ENCODE results near the gene TTC4. TPM values are rescaled to one million over a fixed set of nuclear protein-coding genes. Genes with fewer than 3 reads are reported as not detected.

TTC4 gene
- polyA plus RNA-seq, 1 of the 3 experiments (the other 2 are of a cell fraction) = 17.9 TPM

- TF ChIP-seq SMC3 (IDR thresholded peaks at IDR 0.05; ENCODE audit: low read depth, low read length) (no peak), NRF1 (IDR thresholded peaks at IDR 0.05; ENCODE audit: low read depth, low read length) (no peak), GABPA (IDR thresholded peaks at IDR 0.05; ENCODE audit: low read depth) (no peak), POLR2AphosphoS5 (IDR thresholded peaks at IDR 0.05; ENCODE audit: low read depth, low read length) (no peak)
These were observed 26.6 kb downstream of the TTC4 start (continued) for GRCh38 chr1:54742282-54742681.

GRCh38 chr1:54743416-54744226, 28.0 kb downstream of the TTC4 start:
- POLR2A ChIA-PET = interaction anchor here (1.1 kb wide), 1 partner anchor 33 kb away, joined by 3 read pairs; no protein-coding TSS in a partner anchor

More at GRCh38 chr1:54743416-54744226, 28.0 kb downstream of the TTC4 start:
- Histone ChIP-seq H3K9ac (no peak overlapping the region), H3K4me3 (ENCODE audit: low read depth in 2 of 2, low read length in 1 of 2) (no peak overlapping the region), H3K27ac (ENCODE audit: low read depth in 2 of 2, low read length in 1 of 2) (no peak overlapping the region), H3K4me1 (ENCODE audit: control insufficient read depth in 1 of 2, insufficient read depth in 2 of 2, low read depth in 1 of 2, low read length in 1 of 2) (no peaks in the 10 kb centered on the region; a peak in 1 of 4 replicates), H3F3A (replicated peaks; ENCODE audit: insufficient read depth) (no peaks in the 10 kb centered on the region), H3K36me3 (replicated peaks in 1 of 2; ENCODE audit: control insufficient read depth in 1 of 2, insufficient read depth in 2 of 2, low read length in 1 of 2) (peaks cover 0 to 33% of the 10 kb centered on the region in 2 experiments), H3K9me2 (no peaks in the 10 kb centered on the region), H3K9me3 (no peaks in the 10 kb centered on the region), H3K4me2 (no peak overlapping the region), H3K79me2 (ENCODE audit: insufficient read depth) (no peaks in the 10 kb centered on the region), H4K20me1 (ENCODE audit: insufficient read depth) (no peaks in the 10 kb centered on the region), H2AFZ (ENCODE audit: low read depth) (no peak overlapping the region), H3K27me3 (ENCODE audit: insufficient read depth) (no peaks in the 10 kb centered on the region)
- TF ChIP-seq RAD21 (IDR thresholded peaks at IDR 0.05; ENCODE audit: low read length) (no peak), RFX5 (IDR thresholded peaks at IDR 0.05; ENCODE audit: low read length) (no peak), ZBTB33 (IDR thresholded peaks at IDR 0.05; ENCODE audit: borderline replicate concordance, low read depth) (no peak), POLR2AphosphoS5 (IDR thresholded peaks at IDR 0.05; ENCODE audit: low read depth, low read length) (no peak), USF2 (IDR thresholded peaks at IDR 0.05; ENCODE audit: borderline replicate concordance, low read depth, low read length) (no peak), SMC3 (IDR thresholded peaks at IDR 0.05; ENCODE audit: low read depth, low read length) (no peak), RCOR1 (IDR thresholded peaks at IDR 0.05; ENCODE audit: low read length) (no peak), TEAD4 (IDR thresholded peaks at IDR 0.05; ENCODE audit: borderline replicate concordance, insufficient read depth) (no peak), GABPA (IDR thresholded peaks at IDR 0.05; ENCODE audit: low read depth) (no peak), FOXJ3 (CRISPR knock-in tag; IDR thresholded peaks at IDR 0.05) (no peak), NFIC (IDR thresholded peaks at IDR 0.05; ENCODE audit: borderline replicate concordance) (no peak), MXI1 (IDR thresholded peaks at IDR 0.05; ENCODE audit: low read depth, low read length) (no peak), TAF1 (IDR thresholded peaks at IDR 0.05; ENCODE audit: borderline replicate concordance, low read depth, low read length) (no peak), ELF1 (IDR thresholded peaks at IDR 0.05) (no peak), EP300 (IDR thresholded peaks at IDR 0.05; ENCODE audit: borderline replicate concordance in 1 of 2, low read depth in 1 of 2, low read length in 1 of 2) (no peak), YY1 (IDR thresholded peaks at IDR 0.05; ENCODE audit: low read depth) (no peak), CTCF (IDR thresholded peaks at IDR 0.05) (no peak), FOSL2 (IDR thresholded peaks at IDR 0.05; ENCODE audit: borderline replicate concordance, low read depth) (no peak), CHD2 (IDR thresholded peaks at IDR 0.05; ENCODE audit: low read length, partially characterized antibody) (no peak), IRF3 (IDR thresholded peaks at IDR 0.05; ENCODE audit: low read depth, low read length) (no peak)
- 93% methylated on average over 5 of the region's 12 CpGs for WGBS (ENCODE audit: low lambda C conversion rate)
- no peak for DNase-seq
- CTCF ChIA-PET = interaction anchor here (2.2 kb wide), 1 partner anchor 15 kb away, joined by 6 read pairs; no protein-coding TSS in a partner anchor
